Adrenal gland (tissue), 5 donors: ENCODE results near the gene TRPV5.

Experiments used
- POLR2A ChIP-seq, 2 donors: fragments of 450-650 bp; IDR thresholded peaks; one replicate each; pipeline ENCODE4 v1.6.1; 2017; ENCODE audit warnings: antibody characterized with exemption in 2 of 2, mild to moderate bottlenecking in 2 of 2, moderate library complexity in 1 of 2
- TF ChIP-seq, protein P1 (sequence below), 6 experiments: fragments of 450-650 bp in 4 of 6; fragments of 200-600 bp in 2 of 6; sonication (generic) in 1 of 6; IDR thresholded peaks; 1 replicate in 5 of 6; 2 replicates in 1 of 6; pipeline versions ENCODE4 v1.5.1 to v1.8.0; 2016 to 2021; ENCODE audit warnings: antibody characterized with exemption in 6 of 6, mild to moderate bottlenecking in 2 of 6, moderate library complexity in 1 of 6
- donor health status: DM: no; HTN: no; CAD: no.

GRCh38 chr7:142913051-142913450 lies 20.5 kb downstream of the TRPV5 start:
- no peak for TF ChIP-seq POLR2A (IDR thresholded peaks at IDR 0.05)
- TF ChIP-seq, protein P1, sequence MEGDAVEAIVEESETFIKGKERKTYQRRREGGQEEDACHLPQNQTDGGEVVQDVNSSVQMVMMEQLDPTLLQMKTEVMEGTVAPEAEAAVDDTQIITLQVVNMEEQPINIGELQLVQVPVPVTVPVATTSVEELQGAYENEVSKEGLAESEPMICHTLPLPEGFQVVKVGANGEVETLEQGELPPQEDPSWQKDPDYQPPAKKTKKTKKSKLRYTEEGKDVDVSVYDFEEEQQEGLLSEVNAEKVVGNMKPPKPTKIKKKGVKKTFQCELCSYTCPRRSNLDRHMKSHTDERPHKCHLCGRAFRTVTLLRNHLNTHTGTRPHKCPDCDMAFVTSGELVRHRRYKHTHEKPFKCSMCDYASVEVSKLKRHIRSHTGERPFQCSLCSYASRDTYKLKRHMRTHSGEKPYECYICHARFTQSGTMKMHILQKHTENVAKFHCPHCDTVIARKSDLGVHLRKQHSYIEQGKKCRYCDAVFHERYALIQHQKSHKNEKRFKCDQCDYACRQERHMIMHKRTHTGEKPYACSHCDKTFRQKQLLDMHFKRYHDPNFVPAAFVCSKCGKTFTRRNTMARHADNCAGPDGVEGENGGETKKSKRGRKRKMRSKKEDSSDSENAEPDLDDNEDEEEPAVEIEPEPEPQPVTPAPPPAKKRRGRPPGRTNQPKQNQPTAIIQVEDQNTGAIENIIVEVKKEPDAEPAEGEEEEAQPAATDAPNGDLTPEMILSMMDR (IDR thresholded peaks at IDR 0.05) = no peak
